HG03025 (cell line): Measurements from ENCODE around the gene TEX264.

Experiments
- ATAC-seq: cut with Tn5 transposase; IDR thresholded peaks from one replicate; pipeline ENCODE4 v1.9.1; 2021; ENCODE audit warnings: mild to moderate bottlenecking, moderate library complexity; ENCODE audit not compliant: unreplicated experiment, low FRiP score

TEX264 gene

DNA sequence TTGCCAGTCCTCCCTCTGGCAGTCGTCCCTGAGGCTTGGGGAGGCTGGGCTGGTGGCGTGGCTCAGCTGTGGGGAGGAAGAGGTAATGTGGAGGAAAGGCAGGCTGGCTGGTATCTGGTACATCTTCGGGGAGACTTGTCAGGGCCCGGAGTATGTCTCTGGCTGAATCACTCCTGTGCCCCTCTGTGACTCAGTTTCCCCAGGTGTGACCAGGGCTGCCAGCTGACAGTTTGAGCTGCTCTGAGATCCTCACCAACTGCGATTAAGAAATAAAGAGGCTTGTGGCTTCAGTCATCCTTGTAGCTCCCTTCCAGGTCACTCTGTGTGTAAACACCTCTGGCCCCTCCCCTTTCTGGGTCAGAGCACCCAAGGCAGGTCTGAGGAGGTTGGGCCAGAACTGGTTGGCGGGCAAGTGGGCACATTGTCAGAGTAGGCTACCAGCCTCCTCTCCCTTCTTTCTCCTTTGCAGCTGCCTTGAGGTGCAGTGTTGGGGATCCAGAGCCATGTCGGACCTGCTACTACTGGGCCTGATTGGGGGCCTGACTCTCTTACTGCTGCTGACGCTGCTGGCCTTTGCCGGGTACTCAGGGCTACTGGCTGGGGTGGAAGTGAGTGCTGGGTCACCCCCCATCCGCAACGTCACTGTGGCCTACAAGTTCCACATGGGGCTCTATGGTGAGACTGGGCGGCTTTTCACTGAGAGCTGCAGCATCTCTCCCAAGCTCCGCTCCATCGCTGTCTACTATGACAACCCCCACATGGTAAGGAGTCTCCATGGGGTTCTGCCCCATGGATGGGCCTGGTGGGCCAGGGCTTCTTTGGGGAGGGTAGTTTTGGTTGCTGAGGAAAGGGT is 3.0 kb downstream of the TEX264 start:
- no peak for ATAC-seq

DNA sequence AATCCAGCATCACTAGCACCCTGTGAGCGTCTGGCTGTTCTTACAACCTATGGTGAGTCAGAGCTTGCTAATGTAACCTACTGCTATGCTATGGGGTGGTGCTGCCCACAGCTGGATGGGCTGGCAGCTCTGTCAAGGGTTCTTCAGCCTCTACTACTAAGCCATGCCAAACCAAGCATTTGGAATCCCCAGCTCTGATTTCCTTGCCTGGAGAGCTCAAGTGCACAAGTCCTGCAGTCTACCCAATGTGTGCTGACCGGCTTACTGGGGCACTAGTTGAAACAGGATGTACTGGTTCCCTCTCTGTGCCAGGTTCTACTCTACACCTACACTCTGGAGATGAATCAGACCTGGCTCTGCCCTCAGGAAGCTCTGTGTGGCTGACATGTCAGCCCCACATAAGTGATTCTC is 4.2 kb downstream of the TEX264 start:
- ATAC-seq: no peak

DNA sequence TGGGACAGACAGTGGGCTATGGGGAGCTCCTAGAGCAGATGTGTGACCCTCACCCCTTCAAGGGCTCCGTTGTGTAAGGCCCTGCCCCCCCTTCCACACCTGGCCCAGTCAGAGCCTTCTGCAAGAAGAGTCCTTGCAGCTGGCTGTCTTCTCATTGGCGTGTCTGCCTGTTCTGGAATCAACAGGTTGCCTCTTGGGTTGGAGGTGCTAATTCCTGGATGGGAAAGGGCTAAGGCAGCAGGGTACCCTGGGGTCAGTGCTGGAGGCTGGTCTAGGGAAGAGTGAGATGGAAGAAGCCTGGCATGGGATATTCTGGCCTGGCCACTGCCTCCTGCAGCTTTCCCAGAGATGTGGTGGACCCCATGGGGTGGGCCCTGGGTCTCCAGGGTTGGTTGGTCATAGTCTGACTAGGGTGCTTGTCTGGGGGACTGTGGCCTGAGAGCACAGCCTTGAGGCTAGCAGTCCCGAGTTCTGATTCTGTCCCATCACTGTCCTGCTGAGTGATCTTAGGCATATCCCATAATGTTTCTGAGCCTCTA is 5.1 kb downstream of the TEX264 start:
- no peak for ATAC-seq

DNA sequence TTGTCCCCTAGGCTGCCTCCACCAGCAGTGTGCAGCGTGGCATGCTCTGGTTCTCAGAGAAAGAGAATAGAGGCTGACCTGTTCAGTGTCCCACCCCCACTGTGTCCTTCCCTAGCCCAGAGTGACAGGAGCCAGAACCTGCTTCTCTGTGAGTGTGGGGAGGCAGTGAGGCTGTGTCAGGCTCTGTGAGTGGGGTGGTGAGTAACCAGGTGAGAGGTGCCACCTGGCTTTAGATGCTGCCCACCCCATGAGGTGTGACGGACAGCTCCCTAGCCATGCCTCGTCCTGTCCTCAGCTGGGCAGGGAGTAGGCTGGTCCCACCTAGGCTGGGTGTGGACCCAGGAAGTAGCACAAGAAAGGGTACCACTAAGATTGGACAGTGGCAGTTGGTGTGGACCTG is 6.3 kb downstream of the TEX264 start:
- no peak for ATAC-seq

DNA sequence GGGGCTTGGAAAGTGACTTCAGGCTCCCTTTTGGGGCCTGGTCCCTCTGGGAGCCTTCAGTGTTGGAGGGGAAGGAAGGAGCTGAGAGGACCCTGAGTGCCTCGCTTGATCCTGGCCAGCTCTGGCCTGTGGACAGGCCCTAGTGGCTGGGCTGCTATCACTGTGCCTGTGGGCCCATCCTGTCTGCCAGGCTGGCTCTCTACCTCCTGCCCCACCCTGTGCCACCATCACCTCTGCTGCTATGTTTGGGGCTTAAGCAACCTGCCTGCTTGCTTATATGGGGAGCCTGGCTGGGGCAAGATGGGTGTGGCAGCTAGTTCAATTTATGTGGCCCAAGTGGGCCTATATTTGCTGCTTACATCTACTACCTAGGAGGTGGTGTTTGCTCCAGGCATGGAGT is 7.1 kb downstream of the TEX264 start:
- ATAC-seq: no peak

DNA sequence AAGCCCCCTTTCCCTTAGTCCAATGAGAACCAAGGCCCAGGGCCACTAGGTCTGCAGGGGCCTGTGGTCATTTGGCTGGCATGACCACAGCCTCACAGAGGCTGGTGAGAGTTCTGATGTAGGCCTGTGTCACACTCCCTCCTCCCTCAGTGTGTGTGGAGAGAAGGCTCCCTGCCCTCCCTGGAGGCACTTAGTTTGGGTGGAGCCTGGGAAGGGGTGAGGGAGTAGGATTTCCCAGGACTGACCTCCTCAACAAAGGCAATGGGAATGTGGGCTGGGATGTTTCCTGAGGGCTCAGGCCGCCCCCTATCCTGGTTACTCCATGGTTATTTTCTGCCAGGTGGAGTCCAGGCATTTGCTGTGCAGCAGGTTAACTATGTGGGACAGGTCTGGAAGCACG is 7.6 kb downstream of the TEX264 start:
- ATAC-seq: no peak

DNA sequence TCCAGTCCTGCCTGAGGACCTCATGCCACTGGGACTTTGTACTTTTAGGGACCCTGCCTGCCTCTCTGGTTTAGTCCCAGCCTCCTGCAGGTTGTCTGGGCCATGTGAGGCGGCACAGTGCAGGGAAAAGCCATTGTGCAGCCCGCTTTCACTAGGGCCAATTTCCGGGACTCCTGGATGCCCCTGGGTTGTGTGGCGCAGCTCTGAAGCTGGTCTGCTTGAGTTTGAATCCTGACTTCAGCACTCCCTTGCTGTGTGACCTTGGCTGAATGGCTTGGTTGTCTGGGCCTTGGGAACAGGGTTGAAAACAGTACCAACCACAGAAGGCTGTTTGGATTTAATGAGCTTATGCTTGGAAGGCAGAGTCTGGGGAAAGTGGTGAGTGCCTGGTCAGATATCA is 8.3 kb downstream of the TEX264 start:
- no peak for ATAC-seq

DNA sequence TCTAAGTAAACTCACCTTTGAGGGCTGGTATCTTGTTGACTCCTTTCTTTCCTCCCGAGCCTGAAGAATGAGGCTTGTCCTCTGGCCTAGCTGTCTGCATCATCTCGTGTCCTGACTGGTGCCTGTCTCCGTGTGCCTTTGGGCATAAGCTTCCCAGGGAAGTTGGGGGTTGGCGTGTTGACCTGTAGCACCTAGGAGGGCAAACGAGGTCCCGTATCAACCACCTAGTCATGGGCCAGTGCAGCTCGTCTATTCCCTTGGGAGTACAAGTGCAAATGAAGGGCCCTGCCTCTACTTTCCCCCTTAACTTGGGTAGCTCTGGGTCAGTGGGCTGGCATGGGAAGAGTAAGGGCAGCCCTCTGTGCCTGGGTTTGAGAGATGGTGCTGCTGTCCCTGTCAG is 8.7 kb downstream of the TEX264 start:
- ATAC-seq: no peak

DNA sequence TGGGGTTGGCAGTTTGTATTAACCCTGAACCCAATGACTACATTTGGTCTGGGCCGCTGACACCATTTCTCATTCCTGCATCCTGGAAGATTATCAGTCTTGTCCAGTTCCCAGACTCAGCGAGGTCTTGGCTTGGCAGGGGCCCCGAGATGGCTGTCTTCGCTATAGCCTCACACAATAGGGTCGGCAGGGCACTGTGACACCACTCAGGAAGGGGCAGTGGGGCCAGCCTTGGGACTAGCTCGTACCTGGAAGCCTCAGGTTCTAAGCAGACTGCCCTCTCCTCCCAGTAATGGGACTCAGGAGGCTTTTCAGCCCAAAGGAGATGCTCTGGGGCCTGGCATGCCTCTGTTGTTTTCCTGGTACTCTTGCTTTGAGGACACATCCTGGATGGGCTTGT is 9.1 kb downstream of the TEX264 start:
- no peak for ATAC-seq

DNA sequence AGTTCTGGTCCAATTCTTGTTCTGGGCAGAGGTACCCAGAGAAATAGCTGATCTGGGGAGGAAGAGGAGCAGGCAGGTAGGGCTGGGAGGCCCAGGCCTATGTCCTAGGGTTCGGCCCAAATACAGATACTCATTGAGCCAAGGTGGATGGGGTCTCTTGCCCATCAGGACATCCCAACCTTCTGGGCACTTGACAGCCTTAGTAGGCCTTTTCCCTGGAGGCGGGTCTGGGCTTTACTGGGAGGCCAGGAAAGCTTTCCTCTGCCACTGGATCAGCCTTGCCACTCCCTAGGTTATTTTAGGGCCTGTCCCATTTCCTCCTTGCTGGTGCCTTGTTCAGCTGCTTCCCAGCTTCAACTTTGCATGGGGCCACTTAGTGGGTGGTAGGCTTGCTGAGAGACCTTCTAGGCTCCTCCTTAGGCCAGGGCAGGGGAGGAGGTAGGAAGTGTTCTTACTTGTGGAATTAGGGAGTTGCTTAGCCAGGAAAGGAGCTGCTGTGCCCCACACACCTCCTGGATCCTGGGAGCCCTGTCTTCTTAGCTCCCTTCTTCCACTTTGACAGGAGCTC is 9.7 kb downstream of the TEX264 start:
- no peak for ATAC-seq

DNA sequence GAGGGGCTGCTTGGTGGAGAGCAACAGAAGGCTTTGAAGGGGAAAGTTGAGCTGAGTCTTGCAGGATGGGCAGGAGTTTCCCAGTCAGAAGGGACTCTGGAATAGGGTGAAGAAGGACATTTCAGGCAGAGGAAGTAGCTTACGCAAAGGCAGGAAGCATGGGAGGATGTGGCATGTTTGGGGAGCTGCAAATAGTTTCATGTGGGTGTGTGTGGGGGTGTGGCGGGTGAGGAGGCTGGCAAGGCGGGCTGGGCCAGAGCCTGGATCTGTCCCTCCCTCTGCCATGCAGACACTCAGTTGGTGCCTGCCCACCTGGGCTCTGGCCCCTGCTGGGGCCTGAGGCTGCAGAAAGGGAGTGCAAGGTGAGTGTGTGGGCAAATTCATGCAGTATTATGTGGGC is 10.4 kb downstream of the TEX264 start:
- ATAC-seq: no peak

DNA sequence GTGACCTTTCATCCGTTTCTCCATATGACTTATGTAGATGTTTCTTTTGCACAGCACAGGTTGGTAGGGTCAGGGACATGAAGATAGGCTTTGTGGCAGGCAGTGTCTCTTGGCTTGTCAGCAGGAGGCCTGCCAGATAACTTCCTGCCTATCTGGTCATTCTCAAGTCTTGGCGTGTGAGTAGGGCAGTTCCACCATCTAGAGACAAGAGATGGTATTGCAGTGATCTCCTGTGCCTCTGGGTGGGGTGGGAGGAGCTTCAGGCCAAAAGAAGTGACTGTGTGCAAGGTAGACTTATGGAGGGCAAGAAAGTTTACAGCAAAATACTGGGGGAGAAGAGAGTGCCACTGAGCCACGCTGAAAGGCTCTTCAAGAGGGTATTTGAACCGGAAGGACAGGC is 11.0 kb downstream of the TEX264 start:
- peak; percentile 70 for ATAC-seq

DNA sequence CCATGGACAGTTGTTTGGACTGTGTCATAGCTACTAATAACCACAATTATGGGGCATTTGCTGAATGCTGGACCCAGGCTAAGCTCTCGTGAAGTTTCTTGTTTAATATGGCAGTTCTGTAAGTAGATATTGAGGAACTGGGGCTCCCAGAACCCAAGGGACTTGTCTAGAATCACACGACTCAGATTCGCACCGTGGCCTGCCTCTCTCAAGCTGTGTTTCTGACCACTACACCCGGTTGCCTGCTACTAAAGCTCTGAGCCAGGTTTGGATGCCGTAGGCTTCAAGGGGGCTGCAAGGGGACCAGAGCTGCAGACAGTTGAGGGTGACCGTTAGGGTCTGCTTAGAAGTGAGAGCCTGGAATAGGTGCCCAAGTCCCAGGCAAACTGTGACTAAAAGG is 11.5 kb downstream of the TEX264 start:
- no peak for ATAC-seq

DNA sequence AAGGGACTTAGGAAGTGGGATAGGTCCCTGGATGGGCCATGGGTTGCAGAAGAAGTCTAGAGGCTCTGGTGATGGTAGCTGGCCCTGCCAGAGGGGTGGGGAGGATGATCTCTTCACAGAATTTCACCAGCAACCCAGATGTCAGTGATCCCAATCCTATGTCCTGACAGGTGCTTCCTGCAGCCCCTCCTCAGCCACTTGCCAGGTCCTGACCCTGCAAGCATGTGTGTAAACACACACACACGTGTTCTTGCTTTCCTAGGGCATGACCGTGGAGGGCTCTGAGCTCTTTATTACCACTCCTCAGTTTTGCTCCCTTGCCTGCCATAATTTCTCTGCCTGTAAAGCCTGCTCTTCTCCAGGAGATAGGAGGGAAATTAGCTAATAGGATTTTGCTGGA is 12.5 kb downstream of the TEX264 start:
- ATAC-seq: no peak

DNA sequence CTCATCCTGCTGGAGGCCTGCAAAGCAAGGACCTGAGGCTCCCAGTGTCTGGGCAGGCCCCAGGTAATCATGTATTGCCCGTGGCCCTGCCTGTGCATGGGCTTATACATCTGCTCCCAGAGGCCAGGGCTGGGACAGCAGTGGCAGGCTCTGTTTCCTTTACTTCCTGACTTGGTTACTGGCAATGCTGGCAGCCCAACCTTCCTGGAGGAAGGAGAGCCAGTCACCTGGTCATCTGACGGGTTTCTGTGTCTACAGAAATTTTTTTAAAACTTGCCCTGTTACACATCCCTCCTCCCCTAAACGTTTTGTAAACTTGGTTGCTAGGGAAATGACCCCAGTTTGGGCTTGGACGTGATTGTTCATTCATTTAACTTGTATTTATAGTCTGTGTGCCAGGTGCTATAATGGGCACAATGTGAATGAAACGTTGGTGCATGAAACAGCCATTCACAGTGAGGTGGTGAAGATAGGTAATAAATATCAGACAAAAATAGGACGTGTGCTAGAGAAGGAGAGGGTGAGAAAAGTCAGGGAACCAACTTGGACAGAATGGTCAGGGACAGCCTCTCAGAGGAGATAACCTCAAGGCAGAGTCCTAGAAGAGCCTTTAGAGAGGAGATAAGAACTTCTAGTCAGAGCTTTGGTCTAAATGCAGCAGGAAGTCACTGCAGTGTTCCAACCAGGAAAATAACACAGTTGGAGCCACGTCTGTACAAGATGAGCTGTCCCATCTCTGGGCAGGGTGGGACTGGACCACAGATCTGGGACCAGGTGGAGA is 14.1 kb downstream of the TEX264 start:
- no peak for ATAC-seq

DNA sequence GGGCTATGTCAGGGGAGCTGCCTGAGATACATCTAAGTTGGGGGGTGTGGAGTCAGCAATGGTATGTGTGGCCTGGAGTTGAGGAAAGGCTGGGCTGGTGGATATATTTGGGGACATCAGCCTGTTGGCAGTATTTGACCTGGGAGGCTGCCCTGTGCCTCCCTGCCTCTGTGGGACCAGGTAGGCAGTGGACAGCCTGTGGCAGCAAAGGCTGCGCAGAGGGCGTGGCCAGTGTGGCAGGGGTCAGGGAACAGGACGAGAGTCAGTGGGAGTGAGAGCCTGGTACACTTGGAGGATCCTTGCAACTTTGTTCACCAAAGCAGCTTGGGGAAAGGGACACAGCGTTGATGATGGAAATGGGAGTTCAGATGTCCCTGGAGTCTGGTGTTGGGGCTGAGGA is 15.0 kb downstream of the TEX264 start:
- no peak for ATAC-seq

DNA sequence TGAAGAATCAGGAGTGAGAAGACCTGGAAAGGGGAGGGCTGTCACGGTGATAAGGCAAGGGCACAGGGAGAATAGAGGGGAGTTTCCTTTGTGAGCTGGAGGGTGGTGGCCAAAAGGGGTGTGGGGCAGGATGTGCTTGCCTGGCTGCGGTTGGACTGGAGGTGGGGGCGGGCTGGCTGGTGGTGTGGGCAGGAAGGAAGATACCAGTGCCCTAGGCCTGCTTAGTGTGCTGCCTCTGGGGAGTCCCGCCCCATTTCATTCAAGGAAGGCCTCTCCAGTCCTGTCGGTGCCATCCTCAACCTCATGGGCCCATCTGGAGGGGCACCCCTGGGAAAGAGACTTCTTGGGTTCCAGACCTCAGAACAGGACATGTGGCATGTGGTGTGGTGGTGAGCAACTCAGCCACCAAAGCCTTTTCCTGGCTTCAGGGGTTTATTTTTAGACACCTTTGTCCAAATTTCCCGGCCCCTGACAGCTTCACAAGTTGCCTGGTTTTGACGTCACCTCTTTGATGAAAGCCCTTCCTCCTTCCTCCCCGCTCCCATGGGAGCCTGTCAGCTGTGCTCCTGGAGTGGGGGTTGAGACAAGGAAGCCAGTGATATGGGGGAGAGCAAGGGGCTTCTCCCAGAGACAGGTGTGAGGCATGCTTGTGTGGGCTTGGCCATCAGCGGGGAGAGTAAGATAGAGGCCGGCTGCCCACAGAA is 15.6 kb downstream of the TEX264 start:
- peak; percentile 43 for ATAC-seq

DNA sequence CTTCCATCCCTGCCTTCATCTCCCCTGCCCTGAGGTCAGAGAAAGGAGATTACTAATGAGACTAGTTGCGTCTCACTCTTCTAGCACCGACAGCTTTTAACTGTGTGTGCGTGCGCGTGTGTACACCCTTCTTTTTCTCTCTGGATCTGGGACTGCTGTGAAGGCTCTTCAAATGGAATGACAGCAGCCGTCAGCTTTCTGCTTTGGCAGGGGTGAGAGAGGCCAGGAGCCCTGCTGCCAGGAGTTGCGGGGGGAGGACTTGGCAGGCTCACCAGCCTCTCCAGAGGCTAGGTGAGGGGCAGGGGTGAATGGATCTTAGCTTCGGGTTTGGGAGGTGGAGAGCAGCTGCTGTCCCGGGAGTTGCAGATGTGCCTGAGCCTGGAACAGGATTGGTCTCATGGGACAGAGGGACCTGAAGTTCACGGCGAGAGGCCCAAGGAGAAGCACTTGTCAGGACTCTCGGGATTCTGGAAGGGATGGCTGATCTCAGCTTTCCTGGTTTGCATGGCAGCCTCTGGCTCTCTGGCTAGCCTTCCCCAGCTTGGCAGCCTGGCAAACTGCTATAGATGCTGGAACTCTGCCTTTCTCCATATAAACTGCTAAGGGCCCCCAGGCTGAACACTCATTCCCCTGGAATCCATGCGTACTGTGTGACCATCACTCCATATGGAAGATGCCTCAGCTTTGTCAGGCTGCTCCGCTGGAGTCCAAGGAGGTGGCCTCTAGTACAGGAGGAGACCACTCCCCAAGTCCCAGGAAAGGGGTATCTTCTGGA is 16.6 kb downstream of the TEX264 start:
- no peak for ATAC-seq

DNA sequence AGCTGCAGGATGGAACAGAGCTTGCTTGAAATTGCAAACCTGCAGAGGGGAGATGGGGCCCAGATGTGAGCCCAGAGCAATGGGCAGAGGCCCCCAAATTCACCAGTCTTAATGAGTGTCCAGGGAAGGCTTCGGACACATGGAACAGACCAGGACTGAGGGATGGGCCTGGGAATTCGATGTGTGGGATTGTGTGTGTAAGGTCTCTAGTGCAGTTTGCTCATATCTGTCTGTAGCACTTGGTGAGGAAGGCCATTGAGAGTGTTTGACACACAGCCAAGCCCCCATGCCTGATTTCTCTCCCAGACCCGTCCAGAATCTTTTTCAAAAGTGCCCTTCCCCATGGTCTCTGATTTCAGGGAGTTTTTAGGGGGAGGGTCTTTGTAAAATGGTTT is 17.2 kb downstream of the TEX264 start:
- ATAC-seq: no peak

DNA sequence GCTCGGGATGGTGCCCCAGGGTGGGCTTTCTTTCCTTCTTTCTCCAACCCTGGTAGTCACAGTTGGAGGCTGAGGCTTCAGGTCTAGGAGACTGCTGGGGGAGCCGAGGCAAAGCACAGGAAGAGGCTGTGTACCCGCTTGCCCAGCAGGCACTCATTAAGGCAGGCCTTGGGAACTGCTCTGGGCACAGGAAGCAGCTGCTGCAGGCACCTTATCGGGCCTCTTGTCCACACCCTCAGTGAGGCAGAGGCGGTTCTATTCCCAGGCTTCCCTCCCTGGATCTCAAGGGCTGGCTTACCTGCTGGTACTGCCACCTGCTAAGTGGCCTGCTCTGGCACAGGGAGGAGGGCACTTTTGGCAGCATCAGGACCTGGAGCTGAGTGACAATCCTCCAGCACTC is 20.0 kb downstream of the TEX264 start:
- ATAC-seq: no peak
